Dedifferentiated amniotic fluid mesenchymal stem cell (primary cell): ENCODE data around the gene DNAJC6.
"Not testable (repeated sequence)": the region's sequence is repeated elsewhere in the genome, so short reads cannot be mapped to it uniquely, and the experiment has no call there.

Experiments used
- DNase-seq: peaks from one replicate; pipeline ENCODE4 v3.0.0-alpha.2; 2016; ENCODE audit errors: extremely low spot score

DNAJC6 gene

GRCh38 chr1:65357291-65357960 is 48.1 kb downstream of the DNAJC6 start:
- DNase-seq, result no peak

GRCh38 chr1:65359888-65360287 is 50.5 kb downstream of the DNAJC6 start:
- peak; percentile 20 for DNase-seq

- no peak for DNase-seq
These were observed 51.3 kb downstream of the DNAJC6 start for GRCh38 chr1:65360648-65361047.

- DNase-seq, result no peak
These were observed 53.2 kb downstream of the DNAJC6 start for GRCh38 chr1:65362545-65362944.

- no peak for DNase-seq
These were observed 54.1 kb downstream of the DNAJC6 start for GRCh38 chr1:65363484-65363883.

- DNase-seq, result no peak
These were observed 59.1 kb downstream of the DNAJC6 start for GRCh38 chr1:65368403-65368802.

GRCh38 chr1:65371544-65371943 is 62.2 kb downstream of the DNAJC6 start:
- no peak for DNase-seq

- DNase-seq, result peak; percentile 28
These were observed 63.2 kb downstream of the DNAJC6 start for GRCh38 chr1:65372557-65372956.

- no peak for DNase-seq
These were observed 68.3 kb downstream of the DNAJC6 start for GRCh38 chr1:65377496-65378246.

GRCh38 chr1:65378247-65378946 is 69.1 kb downstream of the DNAJC6 start:
- no peak for DNase-seq

GRCh38 chr1:65384426-65384825 is 75.1 kb downstream of the DNAJC6 start:
- DNase-seq, result not testable (repeated sequence)

- no peak for DNase-seq
These were observed 77.1 kb downstream of the DNAJC6 start for GRCh38 chr1:65386439-65386838.

- no peak for DNase-seq
These were observed 78.5 kb downstream of the DNAJC6 start for GRCh38 chr1:65387821-65388220.

- no peak for DNase-seq
These were observed 79.8 kb downstream of the DNAJC6 start for GRCh38 chr1:65388908-65389695.

GRCh38 chr1:65392497-65392896 is 83.2 kb downstream of the DNAJC6 start:
- no peak for DNase-seq

GRCh38 chr1:65393347-65393746 is 84.0 kb downstream of the DNAJC6 start:
- DNase-seq, result no peak

- DNase-seq, result no peak
These were observed 84.6 kb downstream of the DNAJC6 start for GRCh38 chr1:65393928-65394327.

- no peak for DNase-seq
These were observed 86.7 kb downstream of the DNAJC6 start for GRCh38 chr1:65395887-65396612.

- DNase-seq, result no peak
These were observed 88.7 kb downstream of the DNAJC6 start for GRCh38 chr1:65398083-65398482.

GRCh38 chr1:65399003-65399402 is 89.7 kb downstream of the DNAJC6 start:
- DNase-seq, result no peak

- DNase-seq, result no peak
These were observed 92.3 kb downstream of the DNAJC6 start for GRCh38 chr1:65401612-65402011.
